ENCODE results near the gene XRN1. TPM values are rescaled to one million over a fixed set of nuclear protein-coding genes. Genes with fewer than 3 reads are reported as not detected.

XRN1 gene
- total RNA-seq, 6 donors from 2014 or later = 34.1 to 60.5 (median 38.4) TPM

Small RNA genes lying within 50 kb of the gene (small RNA-seq; reads per million reads assigned to genes)
- gene RNU1-100P (0 reads per million in 4 donors), gene RNU6-1294P (0 reads per million in 4 donors)

Other genes with a start within 250 kb of the XRN1 start
- gene GK5, start 222.5 kb downstream of the XRN1 start, total RNA-seq = 10 to 100 TPM; 11.8 to 75.4 (median 18.6) TPM
- gene ATR, start 130.7 kb upstream of the XRN1 start, total RNA-seq = 10 to 100 TPM; 16.5 to 62.5 (median 24.0) TPM
- 10 to 100 TPM in 5 of 6 donors, 1 to 10 TPM in 1; 7.3 to 52.3 (median 21.7) TPM for gene PLS1, start 148.4 kb upstream of the XRN1 start, total RNA-seq